CD4-positive, alpha-beta T cell treated with Interleukin-15 for 4 hours (primary cell): ENCODE results near the gene KNDC1.
"Not testable (repeated sequence)": the region's sequence is repeated elsewhere in the genome, so short reads cannot be mapped to it uniquely, and the experiment has no call there.

Experiments used
- DNase-seq: peaks from one replicate; pipeline ENCODE4 v3.0.0-alpha.2; 2020; ENCODE audit warnings: low spot score

KNDC1 gene, protein sequence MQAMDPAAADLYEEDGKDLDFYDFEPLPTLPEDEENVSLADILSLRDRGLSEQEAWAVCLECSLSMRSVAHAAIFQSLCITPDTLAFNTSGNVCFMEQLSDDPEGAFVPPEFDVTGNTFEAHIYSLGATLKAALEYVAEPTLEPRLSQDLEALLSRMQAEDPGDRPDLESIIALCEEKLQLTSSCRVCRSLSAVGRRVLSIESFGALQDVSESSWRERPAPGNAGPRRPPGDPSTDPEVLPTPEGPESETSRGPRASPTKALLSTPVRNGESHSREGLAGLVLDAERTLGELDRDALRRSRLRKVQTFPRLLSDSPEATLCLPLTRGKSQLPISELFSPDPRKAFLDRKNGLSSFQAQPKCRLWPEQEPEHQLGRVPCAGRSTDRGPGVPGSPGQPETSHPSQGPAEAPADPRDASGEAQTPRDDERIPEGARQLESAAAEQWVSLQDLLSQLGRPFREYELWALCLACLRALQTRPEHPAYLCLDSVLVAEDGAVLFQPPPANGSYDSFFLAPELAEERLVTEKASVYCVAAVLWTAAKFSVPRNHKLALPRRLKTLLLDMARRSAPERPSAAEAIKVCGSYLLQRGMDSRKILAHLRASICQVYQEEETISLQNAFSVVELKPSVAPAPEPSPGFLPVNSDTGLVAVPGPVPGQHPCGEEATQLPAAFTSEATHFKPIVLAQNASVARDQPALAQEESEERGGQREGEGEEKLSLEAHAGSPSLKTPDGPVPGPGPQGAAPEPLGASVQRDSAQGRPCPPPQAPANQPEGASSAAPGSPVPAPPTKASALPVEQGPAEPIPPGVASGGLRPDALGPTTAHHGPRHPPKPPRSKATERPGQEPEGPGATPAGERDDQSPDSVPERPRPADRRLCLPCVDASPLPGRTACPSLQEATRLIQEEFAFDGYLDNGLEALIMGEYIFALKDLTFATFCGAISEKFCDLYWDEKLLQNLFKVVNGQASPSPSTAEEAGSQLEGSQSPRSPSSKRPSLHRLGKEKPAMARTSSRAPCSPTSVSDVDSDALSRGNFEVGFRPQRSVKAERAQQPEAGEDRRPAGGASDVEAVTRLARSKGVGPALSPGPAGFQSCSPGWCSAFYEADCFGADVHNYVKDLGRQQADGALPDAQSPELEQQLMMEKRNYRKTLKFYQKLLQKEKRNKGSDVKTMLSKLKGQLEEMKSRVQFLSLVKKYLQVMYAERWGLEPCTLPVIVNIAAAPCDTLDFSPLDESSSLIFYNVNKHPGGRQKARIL (N-terminal part only)

DNA sequence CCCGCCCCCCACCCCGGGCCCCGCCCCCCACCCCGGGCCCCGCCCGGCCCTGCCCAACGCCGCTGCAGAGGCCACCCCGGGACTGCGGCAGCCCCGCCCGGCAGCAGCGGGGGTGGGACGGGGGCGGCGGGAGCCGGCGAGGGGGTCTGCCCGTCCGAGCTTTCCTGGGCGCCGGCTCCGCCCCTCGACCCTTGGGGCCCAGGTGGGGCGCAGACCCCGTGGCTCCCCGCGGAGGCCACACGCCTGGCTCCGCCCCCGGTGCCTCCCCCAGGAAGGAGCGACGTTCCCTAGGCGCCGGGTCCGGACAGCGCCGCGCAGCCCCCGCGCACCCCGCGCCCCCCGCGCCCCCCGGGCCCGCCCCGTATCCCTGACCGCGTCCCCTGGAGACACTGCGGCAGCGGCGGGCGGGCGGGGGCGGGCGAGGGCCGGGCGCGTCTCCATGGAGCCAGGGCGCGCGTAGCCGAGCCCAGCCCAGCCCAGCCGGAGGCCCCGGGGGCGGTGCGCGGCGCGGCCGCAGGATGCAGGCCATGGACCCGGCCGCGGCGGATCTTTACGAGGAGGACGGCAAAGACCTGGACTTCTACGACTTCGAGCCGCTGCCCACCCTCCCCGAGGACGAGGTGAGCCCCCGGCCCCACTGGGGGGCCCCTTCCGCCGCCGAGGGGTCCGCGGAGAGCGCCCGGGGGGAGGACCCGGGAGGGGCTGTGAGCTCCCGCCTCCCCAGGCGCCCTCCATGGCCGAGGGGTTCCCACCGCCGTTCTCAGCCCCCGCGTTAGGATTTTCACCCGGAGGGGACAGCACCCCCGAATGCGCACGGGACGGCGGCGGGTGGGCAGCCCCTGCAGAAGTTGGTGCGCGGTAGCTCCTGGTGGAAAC, at the start of gene KNDC1:
Gene KNDC1, plus strand, starts transcription at position 270 of the 876 bp plus-strand sequence. Its CDS starts 249 bp downstream, at position 519.
- no peak for DNase-seq

DNA sequence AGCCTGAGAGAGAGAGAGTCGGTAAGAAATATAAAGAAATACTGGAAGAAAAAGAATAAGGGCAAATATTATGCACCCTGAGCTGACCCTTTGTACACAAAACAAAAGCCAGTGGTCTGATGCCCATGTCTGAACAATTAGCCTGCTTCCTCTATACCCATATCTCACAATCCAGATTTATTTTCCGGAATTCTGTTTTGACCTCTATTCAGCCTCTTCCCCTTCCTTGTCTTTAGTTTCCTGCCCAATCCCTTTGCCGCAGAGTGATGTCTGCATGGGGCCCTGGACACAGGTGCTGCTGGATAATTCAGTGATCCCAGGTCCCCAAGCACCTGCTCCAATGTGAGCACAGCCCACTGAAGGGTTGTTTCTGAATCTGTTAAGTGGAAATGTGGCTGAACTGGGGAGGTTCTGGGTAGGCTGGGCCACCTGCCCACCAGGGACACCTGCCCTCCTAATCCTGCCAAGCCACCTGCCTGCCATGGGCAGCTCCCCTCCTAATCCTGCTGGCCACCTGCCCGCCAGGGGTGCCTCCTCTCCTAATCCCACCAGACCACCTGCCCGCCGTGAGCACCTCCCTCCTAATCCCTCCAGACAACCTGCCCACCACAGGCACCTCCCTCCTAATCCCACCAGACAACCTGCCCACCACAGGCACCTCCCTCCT, 49.3 kb upstream of the KNDC1 start:
- DNase-seq, result no peak

DNA sequence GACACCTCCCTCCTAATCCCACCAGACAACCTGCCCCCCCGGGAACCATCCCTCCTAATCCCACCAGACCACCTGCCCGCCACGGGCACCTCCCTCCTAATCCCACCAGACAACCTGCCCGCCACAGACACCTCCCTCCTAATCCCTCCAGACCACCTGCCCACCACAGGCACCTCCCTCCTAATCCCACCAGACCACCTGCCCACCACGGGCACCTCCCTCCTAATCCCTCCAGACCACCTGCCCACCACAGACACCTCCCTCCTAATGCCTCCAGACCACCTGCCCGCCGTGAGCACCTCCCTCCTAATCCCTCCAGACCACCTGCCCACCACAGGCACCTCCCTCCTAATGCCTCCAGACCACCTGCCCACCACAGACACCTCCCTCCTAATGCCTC, 48.4 kb upstream of the KNDC1 start:
- DNase-seq, result not testable (repeated sequence)

DNA sequence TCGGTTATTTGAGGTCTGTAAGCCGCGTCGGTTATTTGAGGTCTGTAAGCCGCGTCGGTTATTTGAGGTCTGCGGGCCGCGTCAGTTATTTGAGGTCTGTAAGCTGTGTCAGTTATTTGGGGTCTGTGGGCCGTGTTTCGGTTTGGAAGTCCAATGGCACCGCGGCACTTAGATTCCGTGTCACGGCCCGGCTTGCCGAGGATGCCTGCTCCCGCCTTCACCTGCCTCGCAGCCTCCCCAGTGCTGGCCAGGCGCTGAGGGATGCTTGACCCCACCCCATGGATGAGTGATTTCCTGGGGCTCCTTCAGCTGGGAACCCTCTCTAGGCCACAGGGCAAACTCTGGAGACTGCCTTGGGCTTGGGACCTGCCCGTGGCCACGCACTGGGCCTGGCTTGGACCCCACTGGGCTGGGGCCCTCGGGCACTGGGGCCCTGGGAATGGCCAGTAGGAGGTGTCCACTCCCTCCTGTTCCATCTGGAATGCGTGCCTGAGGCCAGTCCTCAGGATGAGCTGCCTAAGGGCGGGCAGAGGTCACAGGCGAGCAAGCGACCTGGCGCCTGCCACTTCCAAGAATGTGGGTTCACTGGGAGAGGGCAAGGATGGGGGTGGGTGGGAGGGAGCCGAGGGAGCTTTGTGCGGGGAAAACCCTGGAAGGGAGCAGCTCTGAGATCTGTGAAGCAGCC, 46.7 kb upstream of the KNDC1 start:
- DNase-seq, result no peak

DNA sequence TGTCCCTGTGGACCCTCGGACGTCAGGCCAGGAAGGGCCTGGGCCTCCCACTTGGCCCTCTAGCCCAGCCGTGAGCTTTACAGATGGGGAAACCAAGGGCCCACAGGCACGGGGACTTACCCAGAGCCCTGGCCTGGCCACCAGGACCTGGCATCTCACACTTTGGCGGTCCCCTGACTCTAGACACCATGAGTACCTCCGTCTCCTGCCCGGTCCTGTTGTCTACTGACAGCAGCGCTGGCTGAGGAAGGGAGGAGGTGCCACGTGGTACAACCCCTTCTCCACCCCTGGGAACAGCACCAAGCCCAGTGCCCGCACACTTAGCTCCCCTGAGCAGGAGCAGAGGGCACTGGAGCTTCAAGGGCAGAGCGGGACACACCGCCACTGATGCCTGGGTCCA, 46.2 kb upstream of the KNDC1 start:
- no peak for DNase-seq

DNA sequence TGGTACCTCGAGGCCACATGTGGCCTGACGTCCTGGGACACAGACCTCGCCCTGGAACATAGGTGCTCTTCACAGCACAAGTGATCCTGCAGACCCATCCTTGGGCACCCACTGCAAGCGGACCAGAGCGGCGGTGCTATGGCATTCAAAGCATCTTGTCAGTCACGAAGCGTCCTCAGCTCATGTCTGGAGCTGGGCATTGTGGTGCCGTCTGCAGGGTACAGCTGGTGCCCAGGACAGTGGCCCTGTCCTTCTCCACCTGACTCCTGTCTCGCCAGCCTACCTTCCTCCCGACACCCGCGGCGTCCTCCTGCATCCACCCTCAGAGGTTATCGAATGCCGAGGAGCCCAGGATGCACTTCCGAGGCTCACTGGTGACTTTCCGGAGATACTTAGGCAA, 45.8 kb upstream of the KNDC1 start:
- DNase-seq, result no peak

DNA sequence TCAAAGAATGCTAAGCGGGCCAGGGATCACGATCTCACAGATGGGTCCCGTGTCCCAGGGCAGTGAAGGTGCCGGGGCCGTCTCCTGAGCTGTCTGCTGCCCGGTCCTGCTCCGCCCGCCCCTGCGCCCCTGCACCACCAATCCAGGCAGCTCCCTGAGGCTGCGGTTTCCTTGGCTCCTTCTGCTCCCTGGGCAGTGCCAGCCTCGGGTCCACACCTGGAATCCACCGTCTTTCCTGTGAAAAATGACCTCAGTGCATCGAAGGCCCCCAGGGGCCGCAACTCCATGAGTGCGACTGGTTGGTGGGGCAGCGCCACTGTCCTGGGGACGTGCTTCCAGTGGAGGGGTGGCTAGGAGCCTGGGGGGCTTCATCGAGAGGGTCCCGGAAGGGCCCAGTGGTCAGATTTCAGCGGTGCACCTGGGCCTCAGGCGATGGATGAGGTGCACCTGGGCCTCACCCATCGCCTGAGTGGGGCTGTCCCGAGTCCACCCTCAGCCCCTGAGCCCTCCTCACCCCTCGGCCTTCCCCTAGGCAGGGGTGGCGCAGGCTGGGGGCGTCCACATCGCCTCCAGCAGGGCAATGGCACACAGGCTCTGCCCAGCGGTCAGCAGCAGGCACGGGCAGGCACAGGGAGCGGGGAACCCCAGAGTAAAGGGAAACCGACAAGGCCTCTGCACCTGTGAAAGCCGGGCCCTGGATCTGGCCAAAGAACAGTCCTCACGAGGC, 45.1 kb upstream of the KNDC1 start:
- DNase-seq, result no peak

DNA sequence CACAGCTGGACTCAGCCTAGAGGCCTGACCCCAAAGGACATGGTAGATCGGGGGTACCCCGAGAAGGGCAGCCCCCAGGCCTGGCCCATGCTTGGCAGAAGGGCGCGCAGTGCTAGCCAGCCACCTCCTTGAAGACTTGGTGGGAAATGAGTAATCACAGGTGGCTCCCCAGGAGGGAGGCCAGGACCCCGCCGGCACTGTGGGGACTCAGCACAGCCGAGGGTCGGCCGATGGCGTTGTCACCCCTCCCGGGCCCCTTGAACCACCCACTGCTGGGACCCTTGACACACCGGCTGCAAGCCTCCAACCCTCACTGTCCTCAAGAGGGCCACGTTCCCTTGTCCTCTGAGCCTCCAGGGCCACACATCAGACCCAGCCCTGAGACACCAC, 44.6 kb upstream of the KNDC1 start:
- DNase-seq, result no peak

DNA sequence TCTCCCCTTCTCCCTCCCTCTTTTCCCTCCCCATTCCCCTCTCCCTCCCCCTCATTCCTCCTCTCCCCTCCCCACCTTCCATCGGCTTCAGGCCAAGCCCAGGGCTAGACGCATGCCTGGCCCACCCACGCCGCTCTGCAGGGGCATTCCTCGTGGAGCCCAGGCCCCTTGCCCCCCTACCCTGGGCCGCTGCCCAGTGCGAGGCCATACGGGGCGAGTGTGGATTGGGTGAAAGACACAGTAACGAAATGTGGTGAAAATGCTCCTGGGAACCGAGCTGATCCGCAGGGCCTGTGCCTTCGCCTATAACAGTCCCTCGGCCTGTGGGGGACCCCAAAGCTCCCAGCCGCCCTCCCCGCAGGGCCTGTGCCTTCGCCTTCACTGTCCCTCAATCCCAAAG, 44.0 kb upstream of the KNDC1 start:
- DNase-seq, result no peak

DNA sequence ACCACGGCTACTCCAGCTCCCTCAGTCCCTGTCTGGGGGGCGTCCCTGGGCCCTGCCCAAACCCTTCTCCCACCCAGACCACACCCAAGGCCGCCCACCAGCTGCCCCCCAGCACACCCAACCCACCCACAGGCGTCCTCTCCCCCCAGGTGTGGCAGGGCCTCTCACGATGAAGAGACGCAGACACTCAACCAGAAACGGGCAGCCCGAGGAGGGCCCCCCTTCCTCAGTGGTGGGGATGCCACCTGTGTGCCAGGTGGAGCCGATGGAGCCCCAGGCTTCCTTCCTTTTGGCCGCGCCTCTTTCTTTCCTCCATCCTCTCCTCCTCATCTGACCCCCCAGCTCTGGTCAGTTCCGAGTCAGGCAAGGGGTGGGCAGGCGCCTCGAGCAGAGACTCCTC, 43.6 kb upstream of the KNDC1 start:
- DNase-seq, result no peak

DNA sequence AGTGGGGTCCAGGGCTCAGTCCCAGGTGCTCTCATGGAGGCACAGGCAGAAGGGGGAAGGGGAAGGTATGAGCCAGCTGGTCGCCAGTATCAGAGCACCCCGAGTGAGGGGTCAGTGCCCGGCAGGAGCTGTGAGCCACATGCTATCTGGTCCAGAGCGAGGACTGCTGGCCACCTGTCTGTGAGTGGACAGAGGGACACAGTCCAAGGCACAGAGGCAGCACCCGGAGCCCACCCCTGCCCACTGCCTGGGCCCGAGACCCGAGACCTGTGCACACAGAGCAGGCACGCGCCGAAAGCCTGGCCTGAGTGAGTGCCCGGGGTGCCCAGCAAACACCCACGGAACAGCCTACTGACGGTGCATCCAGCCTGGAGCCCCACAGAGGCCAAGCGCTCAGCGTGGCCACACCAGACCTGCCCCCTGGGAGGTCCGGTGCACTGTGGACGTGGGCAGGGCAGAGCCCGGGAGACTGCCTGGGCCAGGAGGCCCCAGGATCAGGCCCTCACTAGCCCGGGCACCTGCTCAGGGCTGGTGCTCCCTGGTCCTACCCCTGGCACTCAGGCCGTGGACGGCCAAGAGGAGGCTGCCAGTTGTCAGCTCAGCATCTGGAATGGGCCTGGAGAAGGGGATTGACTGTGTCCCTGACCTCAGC, 42.9 kb upstream of the KNDC1 start:
- no peak for DNase-seq

DNA sequence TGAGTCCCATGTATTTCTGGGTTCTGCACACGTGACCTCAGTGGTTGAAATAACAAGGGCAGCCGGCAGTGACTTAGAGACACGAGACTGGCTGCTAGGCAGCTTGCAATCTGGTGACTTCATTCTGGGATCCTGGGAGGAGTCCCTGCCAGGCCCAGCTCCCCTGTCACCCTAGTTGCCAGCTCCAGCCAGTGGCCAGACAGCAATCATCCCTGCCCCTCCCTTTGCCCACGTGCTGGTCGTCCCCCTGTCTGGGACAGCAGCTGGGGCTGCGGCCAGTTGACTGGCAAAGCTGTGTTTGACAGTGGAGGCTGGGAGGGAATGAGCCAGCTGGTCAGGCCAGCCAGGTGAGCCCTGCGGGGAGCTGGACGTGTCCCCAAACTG, 42.3 kb upstream of the KNDC1 start:
- no peak for DNase-seq

DNA sequence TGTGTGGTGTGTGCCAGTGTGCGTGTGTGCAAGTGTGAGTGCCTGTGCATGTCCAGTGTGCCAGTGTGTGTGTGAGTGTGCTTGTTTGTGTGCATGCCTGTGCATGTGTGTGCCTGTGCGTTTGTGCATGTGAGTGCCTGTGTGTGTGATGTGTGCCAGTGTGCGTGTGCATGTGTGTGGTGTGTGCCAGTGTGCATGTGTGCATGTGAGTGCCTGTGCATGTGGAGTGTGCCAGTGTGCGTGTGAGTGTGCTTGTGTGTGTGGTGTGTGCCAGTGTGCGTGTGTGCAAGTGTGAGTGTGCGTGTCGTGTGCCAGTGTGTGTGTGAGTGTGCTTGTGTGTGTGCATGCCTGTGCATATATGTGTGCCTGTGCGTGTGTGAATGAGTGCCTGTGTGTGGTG, 38.5 kb upstream of the KNDC1 start:
- DNase-seq, result no peak

DNA sequence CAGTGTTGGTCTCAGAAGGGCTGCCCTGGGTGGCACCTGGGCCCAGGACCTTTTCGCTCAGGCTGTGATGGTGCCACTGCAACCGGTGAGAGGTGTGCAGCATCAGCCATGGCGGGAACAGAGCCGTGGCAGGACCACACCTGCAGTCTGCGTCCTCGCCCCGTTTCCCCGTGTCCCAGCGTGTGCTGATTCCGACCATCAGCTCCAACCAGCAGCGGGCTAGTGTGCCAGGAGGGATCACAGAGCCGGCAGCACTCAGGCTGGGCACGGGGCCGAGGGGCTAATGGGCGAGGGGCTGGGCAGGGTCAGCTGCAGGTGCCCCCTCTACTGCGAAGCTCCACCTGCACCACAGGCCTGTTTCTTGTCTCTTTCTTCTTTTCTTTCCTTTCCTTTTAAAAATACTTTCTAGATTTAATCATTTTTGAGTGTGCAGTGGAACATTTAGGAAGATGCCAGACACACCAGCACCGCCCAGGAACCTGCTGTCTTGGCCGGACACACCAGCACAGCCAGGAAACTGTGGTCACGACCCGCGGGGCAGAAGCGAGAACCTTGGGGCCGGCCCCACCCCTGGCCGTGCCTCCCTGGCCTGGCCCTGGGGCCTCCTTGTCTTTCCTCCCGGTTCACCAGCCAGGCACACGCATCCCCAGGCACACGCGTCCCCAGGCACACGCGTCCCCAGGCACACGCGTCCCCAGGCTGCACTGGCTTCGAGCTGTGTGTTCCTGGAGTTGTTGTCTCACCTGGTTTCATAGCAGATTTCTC, 37.7 kb upstream of the KNDC1 start:
- DNase-seq, result no peak

DNA sequence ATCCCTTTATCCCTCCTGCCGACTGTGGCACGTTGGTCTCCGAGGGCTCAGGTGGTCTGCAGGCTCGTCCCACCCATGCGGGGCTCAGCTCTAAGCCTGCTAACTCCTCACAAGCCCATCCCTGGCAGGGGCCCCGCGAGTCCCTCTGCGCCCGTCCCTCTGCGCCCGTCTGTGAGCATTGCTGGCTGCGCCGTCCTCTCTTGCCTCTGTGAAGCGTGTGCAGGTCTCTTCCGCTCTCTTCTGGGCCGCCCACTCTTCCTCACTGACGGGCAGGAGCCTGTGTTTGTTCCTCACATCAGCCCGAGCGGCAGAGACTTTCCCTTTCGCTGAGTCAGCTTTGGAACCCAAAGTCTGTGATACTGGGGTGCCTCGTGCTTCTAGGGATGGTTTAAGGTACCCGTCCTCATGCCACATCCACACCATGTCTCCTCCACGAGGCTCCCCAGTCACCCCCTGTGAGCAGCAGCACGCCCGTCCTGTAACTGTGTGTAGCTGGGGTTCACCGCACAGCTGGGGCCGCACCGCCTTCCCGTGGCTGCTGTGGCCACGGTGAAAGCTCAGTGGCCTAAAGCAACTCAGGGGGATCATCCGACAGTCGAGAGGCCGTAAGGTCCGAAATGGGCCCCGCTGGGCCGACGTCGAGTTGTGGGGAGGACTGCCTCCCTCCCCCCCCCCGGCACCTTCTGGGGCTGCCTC, 36.8 kb upstream of the KNDC1 start:
- no peak for DNase-seq

DNA sequence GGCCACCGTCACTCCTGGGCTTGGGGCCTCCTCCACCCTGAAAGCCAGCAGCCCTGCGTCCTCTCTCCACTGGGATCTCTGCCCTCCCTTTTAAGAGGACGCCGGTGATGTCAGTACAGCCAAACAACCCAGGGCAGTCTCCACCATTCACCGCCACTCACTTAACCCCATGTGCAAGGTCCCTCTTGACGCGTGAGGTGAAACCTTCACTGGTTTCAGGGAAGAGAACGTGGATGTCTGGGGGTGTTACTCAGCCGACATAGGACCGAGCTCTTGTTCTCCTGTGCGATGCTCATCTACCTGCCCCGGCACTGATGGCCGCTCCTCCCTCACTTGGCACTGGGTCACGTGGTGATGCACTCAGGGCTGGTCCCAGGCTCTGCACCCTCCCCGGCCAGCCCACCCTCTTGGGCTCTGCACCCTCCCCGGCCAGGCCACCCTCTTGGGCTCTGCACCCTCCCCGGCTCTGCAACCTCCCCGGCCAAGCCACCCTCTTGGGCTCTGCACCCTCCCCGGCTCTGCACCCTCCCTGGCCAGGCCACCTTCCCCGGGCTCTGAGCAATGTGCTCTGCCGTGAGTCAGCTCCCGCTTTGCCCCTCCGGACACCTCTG, 36.2 kb upstream of the KNDC1 start:
- DNase-seq, result no peak
